Activated effector memory CD4-positive, alpha-beta T cell treated with anti-CD3 and anti-CD28 coated beads, Interleukin-2, amount 50 U/mL, for 16 hours (primary cell): ENCODE data around the gene KIF6.
"Not testable (repeated sequence)": the region's sequence is repeated elsewhere in the genome, so short reads cannot be mapped to it uniquely, and the experiment has no call there.

Experiments used
- DNase-seq: peaks from one replicate; pipeline ENCODE4 v3.0.0-alpha.2; 2020

Gene KIF6

DNA sequence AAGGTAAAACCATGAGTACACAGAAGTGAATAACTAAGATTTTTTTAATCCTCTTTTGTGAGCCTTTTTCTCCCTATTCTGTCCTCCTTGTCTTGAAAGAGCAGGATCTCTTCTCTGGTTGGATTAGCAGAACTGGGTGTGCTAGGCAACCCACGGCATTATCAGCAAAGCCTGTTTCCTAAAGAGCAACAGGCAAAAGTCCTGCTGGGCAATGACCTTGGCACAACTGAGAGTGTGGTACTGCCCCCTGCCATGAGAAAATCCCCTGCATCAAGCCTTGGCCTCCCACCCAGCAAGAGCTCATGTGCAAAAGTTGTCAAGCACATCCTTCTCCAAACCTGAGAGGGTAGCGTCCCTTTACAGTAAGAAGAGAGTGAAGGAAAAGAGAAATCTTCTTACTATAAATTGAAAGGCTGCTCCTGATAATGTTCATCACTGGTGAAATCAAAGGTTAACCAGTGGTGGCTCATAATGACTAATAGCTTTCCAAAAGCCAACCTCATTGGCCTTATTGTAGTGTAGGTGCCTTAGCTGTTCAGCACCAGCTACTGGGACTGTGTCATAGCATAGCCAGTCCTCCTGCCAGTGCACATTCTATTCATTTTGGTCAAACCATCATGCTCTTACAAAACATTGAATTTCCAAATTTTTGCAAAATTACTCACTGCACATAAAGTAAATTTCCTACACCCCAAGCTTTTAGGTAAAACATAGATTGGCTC is 17.1 kb downstream of the KIF6 start:
- no peak for DNase-seq

DNA sequence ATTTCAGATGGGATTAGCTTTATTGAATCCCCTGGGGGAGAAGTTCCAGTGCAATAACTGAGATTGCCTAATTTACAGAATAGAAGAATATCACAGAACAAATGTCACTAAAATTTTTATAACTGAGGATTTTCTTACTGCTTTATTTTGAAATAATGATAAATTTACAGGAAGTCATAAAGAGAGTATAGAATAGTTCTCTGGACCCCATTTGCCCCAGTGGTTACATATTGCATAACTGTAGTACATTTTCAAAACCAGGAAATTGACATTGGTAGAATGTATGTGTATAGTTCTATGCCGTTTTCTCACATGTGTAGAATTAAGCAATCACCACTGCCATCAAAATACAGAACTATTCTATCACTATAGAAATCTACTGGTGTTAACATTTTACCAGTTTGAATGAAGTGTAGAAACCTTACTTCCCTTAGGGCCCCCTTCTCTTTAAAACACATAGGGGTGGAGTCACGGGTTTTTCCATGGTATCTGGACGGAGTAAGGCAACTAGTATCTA is 18.3 kb downstream of the KIF6 start:
- no peak for DNase-seq

DNA sequence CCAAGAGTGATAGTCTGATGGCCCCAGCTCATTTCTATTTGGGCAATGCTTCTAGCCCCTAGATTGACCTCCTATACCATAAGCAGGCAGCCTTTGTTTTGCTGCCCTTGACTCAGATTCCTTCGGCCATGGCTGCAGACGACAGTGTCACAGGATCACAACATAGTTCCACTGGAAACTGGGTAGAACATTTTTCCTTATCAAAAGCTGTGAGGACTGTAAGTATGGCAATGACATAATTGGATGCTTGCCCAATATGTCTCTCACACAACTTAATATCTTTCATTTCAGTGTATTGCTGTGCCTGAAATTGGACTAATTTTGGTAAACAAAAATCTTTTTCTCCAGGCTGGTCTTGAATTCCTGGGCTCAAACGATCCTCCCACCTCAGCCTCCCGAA is 22.9 kb downstream of the KIF6 start:
- DNase-seq, result no peak

DNA sequence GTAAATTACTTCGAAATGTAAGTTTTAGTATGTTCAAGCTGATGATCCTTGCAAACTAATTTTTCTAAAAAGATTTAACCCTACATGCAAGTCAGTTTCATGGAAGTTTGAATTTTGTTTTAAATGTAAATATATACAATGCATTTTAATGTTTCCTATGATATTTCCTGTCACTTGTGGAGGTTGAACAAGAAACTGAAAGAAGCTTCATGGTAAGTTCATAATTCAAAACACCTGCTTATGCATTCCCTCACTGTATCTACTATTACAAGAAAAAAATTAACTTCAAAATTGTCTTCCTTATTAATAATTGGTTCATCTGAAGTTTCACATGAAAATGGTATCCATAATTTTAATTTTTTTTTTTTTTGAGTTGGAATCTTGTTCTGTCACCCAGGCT is 24.8 kb downstream of the KIF6 start:
- no peak for DNase-seq

DNA sequence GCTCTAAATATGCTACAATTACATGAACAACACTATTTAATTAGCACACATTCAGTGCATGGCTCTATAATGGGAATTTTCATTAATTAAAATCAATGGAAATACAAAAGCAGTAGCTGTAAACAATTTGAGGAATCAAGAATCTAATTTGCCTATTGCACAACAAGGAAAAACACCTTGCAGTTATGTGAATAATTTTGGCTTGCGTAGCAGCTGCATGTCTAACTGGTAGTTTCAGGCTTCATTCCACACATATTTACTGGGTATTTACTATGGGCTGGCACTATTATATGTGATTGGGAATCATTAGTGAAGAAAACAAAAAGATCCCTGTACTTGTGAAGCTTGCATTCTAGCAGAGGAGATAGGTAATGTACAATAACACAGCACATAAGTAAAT is 26.4 kb downstream of the KIF6 start:
- no peak for DNase-seq

DNA sequence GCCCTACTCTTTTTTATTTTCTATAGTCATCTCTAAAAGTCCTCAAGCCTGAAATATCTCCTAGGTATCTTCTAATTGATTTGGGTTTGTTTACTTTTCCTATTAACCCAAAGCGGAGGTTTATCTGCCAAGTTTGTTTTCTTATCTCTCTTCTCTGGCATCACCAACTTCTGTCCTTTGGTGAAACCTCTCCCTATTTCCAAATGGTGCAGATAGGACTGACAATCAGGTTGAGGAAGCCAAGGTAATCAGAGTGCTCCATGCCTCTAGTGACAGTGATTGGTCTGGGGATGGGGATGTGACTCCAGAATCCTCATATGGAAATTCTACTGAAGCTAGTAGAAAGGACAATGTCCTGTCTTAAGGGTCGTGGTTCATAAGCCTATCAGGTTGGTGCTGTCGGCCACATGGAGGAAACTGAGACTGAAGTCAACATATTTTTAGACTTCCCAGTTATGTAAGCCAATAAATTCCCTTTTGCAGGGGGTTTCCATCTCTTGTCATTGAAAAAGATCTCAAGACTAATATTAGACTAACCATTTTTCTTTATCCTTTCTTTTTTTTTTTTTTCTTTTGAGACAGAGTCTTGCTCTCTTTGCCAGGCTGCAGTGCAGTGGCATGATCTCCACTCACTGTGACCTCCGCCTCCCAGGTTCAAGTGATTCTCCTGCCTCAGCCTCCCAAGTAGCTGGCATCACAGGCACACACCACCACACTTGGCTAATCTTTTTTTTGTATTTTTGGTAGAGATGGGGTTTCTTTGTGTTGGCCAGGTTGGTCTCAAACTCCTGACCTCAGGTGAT is 28.0 kb downstream of the KIF6 start:
- DNase-seq, result no peak

DNA sequence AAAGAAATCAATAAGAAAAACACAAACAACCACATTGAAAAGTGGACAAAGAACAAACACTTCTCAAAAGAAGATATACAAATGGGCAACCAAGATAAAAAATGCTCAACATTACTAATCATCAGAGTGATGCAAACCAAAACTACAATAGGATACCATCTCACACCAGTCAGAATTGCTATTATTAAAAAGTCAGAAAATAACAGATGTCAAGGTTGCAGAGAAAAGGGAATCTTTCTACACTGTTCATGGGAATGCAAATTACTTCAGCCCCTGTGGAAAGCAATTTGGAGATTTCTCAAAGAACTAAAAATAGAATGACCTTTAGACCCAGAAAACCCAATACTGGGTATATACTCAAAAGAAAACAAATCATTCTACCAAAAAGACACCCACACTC is 29.8 kb downstream of the KIF6 start:
- no peak for DNase-seq

DNA sequence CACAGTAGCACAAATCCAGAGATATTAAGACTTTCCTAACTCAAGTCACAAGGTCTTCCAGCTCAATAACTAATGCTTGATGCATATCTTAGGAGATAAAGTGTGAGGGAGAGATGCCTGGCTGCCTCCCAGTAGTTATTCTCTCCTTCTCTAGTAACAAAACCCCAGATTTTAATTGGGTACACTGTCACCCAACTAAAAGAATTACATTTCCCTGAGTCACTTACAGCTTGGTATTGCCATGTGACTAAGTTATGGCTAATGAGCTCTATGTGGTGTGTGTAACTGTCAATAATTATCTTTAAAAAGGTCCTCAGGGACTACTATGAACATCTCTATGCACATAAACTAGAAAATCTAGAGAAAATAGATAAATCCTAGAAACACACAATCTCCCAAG is 32.0 kb downstream of the KIF6 start:
- no peak for DNase-seq

DNA sequence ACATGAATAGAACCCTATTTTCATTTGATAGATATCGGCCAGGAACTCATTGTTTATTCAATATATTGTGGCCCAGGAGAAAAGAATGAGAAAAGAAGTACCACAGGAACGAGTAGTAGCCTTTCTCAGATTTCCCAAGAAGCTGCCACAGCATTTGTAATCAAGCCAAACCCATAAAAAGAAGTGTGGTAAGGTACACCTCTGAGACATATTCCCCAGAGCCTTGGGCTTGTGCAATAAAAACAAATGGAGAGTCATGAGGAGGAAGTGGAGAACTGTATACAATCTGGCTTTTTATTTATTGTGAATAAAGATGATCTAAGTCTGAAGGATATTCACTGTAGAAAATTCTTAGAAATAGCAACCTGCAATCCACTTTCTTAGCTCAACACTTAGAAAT is 36.7 kb downstream of the KIF6 start:
- DNase-seq, result no peak

DNA sequence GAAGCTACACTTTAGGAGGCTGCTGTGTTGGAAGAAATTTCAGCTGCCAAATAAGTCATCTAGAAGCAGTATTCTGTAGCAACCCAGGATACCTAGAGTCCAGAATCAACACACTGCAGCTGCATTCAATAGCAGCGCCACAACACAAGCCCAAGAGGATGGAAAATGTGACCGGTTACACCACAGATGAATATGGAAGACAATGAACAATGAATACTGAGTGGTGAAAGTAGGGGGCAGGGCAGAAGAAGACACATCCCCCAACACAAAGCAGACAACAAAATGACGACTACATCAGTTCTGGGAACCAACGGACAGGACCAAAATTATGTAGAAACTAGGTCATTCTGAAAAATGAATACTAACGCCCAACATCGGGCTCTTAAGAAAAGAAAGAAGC is 38.2 kb downstream of the KIF6 start:
- DNase-seq, result no peak

DNA sequence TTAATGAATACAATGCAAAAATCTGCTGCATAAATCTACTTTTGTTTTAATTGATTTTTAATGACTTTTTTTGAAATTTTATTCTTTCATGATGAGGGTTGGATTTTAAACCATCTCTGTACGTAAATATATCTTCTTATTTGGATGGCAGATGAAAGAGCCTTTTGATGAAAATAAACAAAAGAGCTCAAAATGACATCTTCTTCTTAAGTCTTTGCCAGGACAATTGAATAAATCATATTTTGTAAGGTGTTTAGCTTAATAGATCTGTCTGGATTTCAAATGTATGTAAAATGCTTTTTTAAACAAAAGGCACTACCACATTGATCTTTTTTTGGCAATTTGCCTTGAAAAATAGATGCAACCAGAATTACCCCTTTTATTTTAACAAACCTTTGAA is 39.3 kb downstream of the KIF6 start:
- no peak for DNase-seq

DNA sequence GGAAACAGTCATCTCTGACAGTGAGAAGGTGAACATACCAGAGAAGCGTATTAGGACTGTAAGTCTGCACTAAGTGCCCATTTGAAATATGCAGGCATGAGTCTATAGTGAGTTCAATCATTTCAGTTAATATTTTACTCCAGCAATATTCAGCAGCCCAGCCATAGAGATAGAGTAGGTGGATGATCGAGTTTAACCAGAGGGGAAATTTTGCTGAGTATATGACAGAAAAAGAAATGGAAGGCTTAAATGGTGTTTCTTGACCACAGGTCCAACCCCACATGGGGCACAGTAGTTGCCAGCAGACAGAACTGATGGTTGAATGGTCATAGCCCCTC is 39.8 kb downstream of the KIF6 start:
- no peak for DNase-seq

DNA sequence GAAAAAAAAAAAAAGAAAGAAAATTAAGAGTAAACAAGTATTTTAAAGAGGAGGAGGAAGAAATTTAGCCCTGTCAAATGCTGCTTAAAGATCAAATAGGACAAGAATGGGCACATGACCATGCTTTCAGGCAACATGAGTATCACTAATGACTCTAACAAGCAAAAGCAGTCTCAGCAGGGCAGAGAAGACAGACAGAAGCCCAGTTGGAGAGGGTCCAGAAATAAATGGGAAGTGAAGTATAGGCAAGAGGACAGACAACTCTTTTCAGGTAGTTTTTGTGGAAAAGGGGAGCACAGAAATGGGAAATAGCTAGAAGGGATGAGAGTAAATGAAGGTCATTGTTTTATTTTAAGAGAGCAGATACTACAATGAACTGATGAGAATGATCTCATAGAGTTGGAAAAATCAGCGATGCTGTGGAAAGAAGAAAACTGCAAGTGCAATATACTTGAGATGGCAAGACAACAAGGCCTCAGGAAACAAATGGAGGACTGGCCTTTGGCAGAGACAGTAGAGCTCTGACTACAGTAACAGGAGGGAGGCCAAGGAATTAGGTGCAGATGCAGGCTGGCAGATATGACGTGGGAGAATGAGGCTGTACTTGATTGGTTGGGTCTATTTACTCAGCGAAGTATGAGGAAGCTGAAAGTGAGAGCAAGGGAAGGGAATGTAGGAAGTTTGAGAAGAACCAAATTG is 40.3 kb downstream of the KIF6 start:
- no peak for DNase-seq

DNA sequence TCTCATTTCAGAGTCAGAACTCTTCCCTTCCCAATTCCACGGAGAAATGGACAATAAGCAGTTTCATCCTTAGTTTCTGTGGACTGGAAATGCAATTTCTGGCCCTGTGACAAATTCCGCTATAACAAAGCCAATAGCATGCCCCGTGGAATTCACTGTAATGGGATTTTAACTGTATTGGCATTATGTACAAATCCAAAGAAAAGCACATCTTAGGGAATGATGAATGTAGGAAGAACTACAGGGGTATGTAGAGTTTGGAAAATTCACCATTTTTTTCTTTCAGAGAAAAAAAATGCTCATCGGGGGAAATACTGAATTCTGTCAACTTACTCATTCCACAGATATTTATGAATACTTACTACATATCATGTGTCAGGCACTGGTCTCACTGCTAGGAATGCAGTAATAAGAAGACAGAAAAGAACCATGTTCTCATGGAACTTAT is 43.5 kb downstream of the KIF6 start:
- no peak for DNase-seq

DNA sequence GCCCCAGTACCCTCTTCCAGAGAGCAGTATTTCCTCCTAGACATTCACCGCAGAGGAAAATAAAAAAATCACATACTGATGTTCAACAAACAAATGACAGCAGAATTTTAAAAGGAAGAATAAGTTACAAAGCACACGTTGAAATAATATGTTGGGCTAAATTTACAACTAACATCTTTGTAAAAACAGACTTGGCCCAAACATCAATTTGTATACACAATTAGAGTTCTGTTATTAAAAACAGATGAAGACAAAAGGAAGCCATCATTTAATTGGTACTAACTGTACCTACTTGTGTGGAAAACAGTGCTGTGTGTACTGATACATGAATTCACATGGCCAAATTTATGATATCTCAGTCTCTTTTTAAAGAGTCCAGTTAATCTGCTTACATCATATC is 46.3 kb downstream of the KIF6 start:
- no peak for DNase-seq

DNA sequence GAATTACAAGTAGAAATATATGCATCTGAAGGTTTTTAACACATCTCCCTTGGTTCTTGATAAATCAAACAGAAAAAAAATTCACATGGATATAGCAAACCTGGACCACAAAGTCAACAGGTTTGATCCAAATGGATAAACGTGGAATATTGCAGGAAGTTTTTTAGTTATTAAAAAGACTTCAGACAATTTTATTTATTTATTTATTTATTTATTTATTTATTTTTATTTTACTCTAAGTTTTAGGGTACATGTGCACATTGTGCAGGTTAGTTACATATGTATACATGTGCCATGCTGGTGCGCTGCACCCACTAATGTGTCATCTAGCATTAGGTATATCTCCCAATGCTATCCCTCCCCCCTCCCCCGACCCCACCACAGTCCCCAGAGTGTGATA is 47.9 kb downstream of the KIF6 start:
- not testable (repeated sequence) for DNase-seq

DNA sequence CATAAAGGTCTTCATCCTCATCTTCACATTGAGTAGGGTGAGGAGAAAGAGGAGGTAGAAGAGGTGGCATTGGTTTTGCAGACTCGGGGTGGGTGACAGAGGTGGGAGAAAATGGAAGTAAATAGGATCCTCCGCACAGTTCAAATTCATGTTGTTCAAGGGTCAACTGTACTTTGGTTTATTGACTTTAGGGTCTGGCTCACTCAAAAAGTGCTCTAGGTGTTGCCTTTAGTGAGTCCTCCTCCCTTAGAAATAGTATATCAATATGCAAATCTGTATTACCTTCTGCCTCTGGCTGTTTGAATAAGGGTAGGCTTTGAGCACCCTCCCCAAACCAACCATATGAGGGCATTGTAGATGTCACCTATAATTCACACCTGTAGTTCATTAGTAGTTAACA is 54.7 kb downstream of the KIF6 start:
- no peak for DNase-seq

DNA sequence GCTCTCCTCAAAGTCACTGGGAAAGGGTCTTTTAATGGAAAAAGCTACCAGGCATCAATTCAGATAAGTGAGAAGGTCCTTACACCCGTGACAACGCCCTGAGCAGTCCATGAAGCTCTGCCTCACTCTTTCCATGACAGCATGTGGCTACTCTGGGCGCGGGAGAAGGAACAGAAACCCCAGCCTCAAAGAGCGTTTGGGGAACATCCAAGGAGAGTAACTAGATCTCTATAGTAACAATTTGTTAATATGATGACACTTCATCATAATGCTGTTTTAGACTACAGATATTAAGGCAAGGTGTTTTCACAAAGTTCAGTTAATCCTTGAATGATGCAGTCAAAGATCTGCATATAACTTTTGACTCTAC is 55.2 kb downstream of the KIF6 start:
- no peak for DNase-seq

DNA sequence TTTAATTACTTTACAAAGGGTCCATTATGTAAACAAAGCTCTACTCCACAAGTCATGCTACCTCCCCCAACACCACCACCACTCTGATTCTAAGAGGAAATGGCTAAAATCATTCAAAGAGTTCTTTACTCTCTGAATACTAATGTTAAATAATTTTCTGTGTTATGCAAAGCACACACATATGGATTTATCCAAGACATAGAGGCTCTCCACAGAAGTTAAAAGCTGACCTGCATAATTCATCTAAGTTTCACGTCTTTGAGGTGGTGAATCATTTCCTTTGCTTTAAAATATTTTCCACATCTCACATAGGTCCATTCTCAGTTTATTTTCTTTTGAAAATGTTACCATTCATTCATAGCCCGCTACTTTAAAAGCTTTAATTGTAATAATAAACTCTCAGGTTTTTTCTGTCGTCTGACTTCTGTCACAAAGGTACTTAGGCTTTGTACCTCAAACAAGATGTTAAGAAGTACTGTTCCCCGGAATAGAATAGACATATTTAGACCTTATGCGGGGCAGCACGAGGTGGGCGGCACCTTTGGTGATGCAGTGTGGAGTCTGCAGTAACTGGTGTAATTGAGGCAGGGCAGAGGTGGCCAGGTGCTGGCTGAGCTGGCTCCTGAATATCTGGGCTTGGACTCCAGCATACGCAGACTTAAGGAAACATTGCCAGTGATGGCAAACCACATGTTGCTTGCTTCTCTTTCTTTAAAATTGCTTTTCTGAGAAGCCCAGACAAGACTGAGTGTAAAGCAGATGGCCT is 55.8 kb downstream of the KIF6 start:
- no peak for DNase-seq

DNA sequence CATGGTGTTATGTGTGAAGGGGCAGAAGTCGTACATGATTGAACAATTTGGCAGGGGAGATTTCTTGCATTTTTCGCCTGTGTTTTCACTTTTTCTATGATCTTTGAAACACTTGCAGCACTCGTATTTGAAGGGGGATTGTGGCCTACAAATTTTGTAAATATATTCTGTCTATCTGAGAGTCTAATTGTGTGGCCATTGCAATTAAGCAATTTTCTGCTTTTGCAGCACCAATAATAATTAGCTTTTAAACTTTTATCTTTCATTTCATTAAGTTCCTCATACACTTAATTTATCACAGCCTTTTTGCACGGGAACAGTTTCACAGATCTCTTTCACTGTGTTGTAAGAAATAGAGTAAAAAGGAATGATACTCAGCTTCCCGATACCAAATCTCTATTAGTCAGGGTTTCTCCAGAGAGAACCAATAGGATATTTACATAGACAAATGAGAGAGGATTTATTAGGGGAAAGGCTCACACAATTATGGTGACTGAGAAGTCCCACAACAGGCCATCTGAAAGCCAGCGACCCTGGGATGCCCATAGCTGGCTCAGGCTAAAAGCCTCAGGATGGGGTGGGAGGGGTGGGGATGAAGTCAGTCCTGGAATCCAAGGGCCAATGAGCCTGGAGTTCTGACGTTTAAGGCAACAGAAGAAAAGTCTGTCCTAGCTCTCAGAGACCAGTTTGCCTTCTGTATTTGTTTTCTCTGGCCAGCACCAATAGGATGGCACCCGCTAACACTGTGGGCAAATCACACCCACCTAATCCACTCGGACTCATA is 58.3 kb downstream of the KIF6 start:
- no peak for DNase-seq

DNA sequence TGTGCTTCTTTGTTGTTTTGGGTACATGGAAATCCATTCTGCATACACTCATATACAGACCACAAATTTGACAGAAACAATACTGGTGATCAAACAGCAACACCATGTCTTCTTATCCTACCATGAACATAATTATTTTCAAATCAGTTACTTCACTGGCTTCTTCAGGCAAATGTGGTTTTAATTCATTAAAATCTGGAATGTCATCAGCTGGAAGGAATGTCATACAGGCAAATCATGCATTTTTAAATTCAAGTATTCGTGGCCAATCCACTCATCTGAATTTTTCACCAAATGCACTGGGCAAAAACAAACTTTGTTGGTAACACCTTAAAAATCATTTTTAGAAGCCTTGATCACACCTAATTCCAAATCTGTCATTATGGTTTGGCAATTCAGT is 59.3 kb downstream of the KIF6 start:
- DNase-seq, result no peak

DNA sequence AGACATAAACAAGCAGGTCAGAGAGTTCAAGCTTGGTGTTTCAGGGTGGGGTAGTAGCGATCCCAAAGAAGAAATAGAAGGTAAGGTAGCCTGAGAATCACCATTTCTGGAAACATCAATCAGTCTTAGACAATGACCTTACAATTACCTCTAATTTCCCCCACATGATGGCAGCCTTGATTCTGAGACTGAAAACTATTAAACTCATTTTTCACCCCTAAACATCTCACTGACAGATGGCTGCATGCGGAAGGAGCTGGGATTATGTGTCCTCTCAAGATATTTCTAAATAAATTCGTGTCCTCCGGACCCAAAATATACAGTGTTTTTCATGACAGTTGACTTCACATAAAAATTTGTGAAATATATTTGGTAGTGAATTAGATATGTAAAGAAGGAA is 61.0 kb downstream of the KIF6 start:
- no peak for DNase-seq
